ENCODE results near the gene PPARD.

Gene PPARD

GRCh38 chr6:35454391-35455110 is 112.2 kb downstream of the PPARD start:
- no peak overlapping the region for H3K4me3 ChIP-seq (ENCODE audit: low read depth, low read length)
- H3K27me3 ChIP-seq (ENCODE audit: control insufficient read depth, insufficient read depth, low read length), result peaks cover 6% of the 10 kb centered on the region
- peaks cover 20% of the 10 kb centered on the region for H3K36me3 ChIP-seq (ENCODE audit: control insufficient read depth, insufficient read depth, low read length)
- no peak overlapping the region for H3K9ac ChIP-seq (ENCODE audit: low read depth, low read length)
- H3K4me1 ChIP-seq (ENCODE audit: control insufficient read depth, insufficient read depth, low read length), result peaks cover 11% of the 10 kb centered on the region
- no peaks in the 10 kb centered on the region for H3K9me3 ChIP-seq (ENCODE audit: control insufficient read depth, insufficient read depth, low read length)

- H3K4me3 ChIP-seq (ENCODE audit: low read depth, low read length), result no peak overlapping the region
- peaks cover 2% of the 10 kb centered on the region for H3K27me3 ChIP-seq (ENCODE audit: control insufficient read depth, insufficient read depth, low read length)
- no peaks in the 10 kb centered on the region for H3K9me3 ChIP-seq (ENCODE audit: control insufficient read depth, insufficient read depth, low read length)
- H3K9ac ChIP-seq (ENCODE audit: low read depth, low read length), result no peak overlapping the region
- H3K4me1 ChIP-seq (ENCODE audit: control insufficient read depth, insufficient read depth, low read length), result peaks cover 6% of the 10 kb centered on the region
- H3K36me3 ChIP-seq (ENCODE audit: control insufficient read depth, insufficient read depth, low read length), result peaks cover 28% of the 10 kb centered on the region
Measured at GRCh38 chr6:35457907-35458306, 115.5 kb downstream of the PPARD start.

GRCh38 chr6:35461270-35461669 is 118.9 kb downstream of the PPARD start:
- Histone ChIP-seq H3K4me1 (ENCODE audit: control insufficient read depth, insufficient read depth, low read length) (no peaks in the 10 kb centered on the region), H3K4me3 (ENCODE audit: low read depth, low read length) (no peak overlapping the region), H3K9me3 (ENCODE audit: control insufficient read depth, insufficient read depth, low read length) (no peaks in the 10 kb centered on the region), H3K27me3 (ENCODE audit: control insufficient read depth, insufficient read depth, low read length) (no peaks in the 10 kb centered on the region), H3K36me3 (ENCODE audit: control insufficient read depth, insufficient read depth, low read length) (peaks cover 22% of the 10 kb centered on the region), H3K9ac (ENCODE audit: low read depth, low read length) (no peak overlapping the region)

GRCh38 chr6:35463292-35463691 is 120.9 kb downstream of the PPARD start:
- H3K36me3 ChIP-seq (ENCODE audit: control insufficient read depth, insufficient read depth, low read length), result peaks cover 20% of the 10 kb centered on the region
- no peaks in the 10 kb centered on the region for H3K9me3 ChIP-seq (ENCODE audit: control insufficient read depth, insufficient read depth, low read length)
- H3K4me3 ChIP-seq (ENCODE audit: low read depth, low read length), result no peak overlapping the region
- peaks cover 4% of the 10 kb centered on the region for H3K27me3 ChIP-seq (ENCODE audit: control insufficient read depth, insufficient read depth, low read length)
- H3K9ac ChIP-seq (ENCODE audit: low read depth, low read length), result no peak overlapping the region
- H3K4me1 ChIP-seq (ENCODE audit: control insufficient read depth, insufficient read depth, low read length), result peaks cover 3% of the 10 kb centered on the region

- Histone ChIP-seq H3K9ac (ENCODE audit: low read depth, low read length) (no peak overlapping the region), H3K4me1 (ENCODE audit: control insufficient read depth, insufficient read depth, low read length) (peaks cover 10% of the 10 kb centered on the region), H3K4me3 (ENCODE audit: low read depth, low read length) (no peak overlapping the region), H3K36me3 (ENCODE audit: control insufficient read depth, insufficient read depth, low read length) (peaks cover 26% of the 10 kb centered on the region), H3K27me3 (ENCODE audit: control insufficient read depth, insufficient read depth, low read length) (peaks cover 4% of the 10 kb centered on the region), H3K9me3 (ENCODE audit: control insufficient read depth, insufficient read depth, low read length) (no peaks in the 10 kb centered on the region)
Measured at GRCh38 chr6:35465646-35466045, 123.3 kb downstream of the PPARD start.

GRCh38 chr6:35468181-35468979 is 126.0 kb downstream of the PPARD start, which contains the start of gene RPL10A:
Gene RPL10A, plus strand, starts transcription at chr6:35468401. Its CDS starts 34 bp downstream, at chr6:35468435.
- Histone ChIP-seq H3K4me1 (ENCODE audit: control insufficient read depth, insufficient read depth, low read length) (peaks cover 18% of the 10 kb centered on the region), H3K9me3 (ENCODE audit: control insufficient read depth, insufficient read depth, low read length) (no peaks in the 10 kb centered on the region), H3K36me3 (ENCODE audit: control insufficient read depth, insufficient read depth, low read length) (peaks cover 47% of the 10 kb centered on the region), H3K4me3 (ENCODE audit: low read depth, low read length) (peak within 1 kb of the TSS; percentile 97), H3K9ac (ENCODE audit: low read depth, low read length) (peak within 1 kb of the TSS; percentile 99), H3K27me3 (ENCODE audit: control insufficient read depth, insufficient read depth, low read length) (peaks cover 4% of the 10 kb centered on the region)

GRCh38 chr6:35468980-35469750 is 126.8 kb downstream of the PPARD start:
- Histone ChIP-seq H3K4me1 (ENCODE audit: control insufficient read depth, insufficient read depth, low read length) (peaks cover 18% of the 10 kb centered on the region), H3K27me3 (ENCODE audit: control insufficient read depth, insufficient read depth, low read length) (peaks cover 4% of the 10 kb centered on the region), H3K4me3 (ENCODE audit: low read depth, low read length) (peak overlapping the region; percentile 97), H3K36me3 (ENCODE audit: control insufficient read depth, insufficient read depth, low read length) (peaks cover 47% of the 10 kb centered on the region), H3K9ac (ENCODE audit: low read depth, low read length) (peak overlapping the region; percentile 99), H3K9me3 (ENCODE audit: control insufficient read depth, insufficient read depth, low read length) (no peaks in the 10 kb centered on the region)

GRCh38 chr6:35469751-35470662 is 127.6 kb downstream of the PPARD start:
- H3K4me3 ChIP-seq (ENCODE audit: low read depth, low read length), result peak overlapping the region; percentile 97
- H3K9ac ChIP-seq (ENCODE audit: low read depth, low read length), result peak overlapping the region; percentile 99
- peaks cover 4% of the 10 kb centered on the region for H3K27me3 ChIP-seq (ENCODE audit: control insufficient read depth, insufficient read depth, low read length)
- H3K9me3 ChIP-seq (ENCODE audit: control insufficient read depth, insufficient read depth, low read length), result no peaks in the 10 kb centered on the region
- H3K36me3 ChIP-seq (ENCODE audit: control insufficient read depth, insufficient read depth, low read length), result peaks cover 53% of the 10 kb centered on the region
- H3K4me1 ChIP-seq (ENCODE audit: control insufficient read depth, insufficient read depth, low read length), result peaks cover 18% of the 10 kb centered on the region

GRCh38 chr6:35470663-35471120 is 128.3 kb downstream of the PPARD start:
- H3K9me3 ChIP-seq (ENCODE audit: control insufficient read depth, insufficient read depth, low read length), result no peaks in the 10 kb centered on the region
- no peak overlapping the region for H3K9ac ChIP-seq (ENCODE audit: low read depth, low read length)
- H3K4me1 ChIP-seq (ENCODE audit: control insufficient read depth, insufficient read depth, low read length), result peaks cover 18% of the 10 kb centered on the region
- H3K27me3 ChIP-seq (ENCODE audit: control insufficient read depth, insufficient read depth, low read length), result peaks cover 4% of the 10 kb centered on the region
- peaks cover 59% of the 10 kb centered on the region for H3K36me3 ChIP-seq (ENCODE audit: control insufficient read depth, insufficient read depth, low read length)
- peak overlapping the region; percentile 97 for H3K4me3 ChIP-seq (ENCODE audit: low read depth, low read length)

GRCh38 chr6:35471836-35472345 is 129.5 kb downstream of the PPARD start:
- Histone ChIP-seq H3K4me3 (ENCODE audit: low read depth, low read length) (no peak overlapping the region), H3K4me1 (ENCODE audit: control insufficient read depth, insufficient read depth, low read length) (peaks cover 18% of the 10 kb centered on the region), H3K9me3 (ENCODE audit: control insufficient read depth, insufficient read depth, low read length) (no peaks in the 10 kb centered on the region), H3K27me3 (ENCODE audit: control insufficient read depth, insufficient read depth, low read length) (peaks cover 4% of the 10 kb centered on the region), H3K36me3 (ENCODE audit: control insufficient read depth, insufficient read depth, low read length) (peaks cover 55% of the 10 kb centered on the region), H3K9ac (ENCODE audit: low read depth, low read length) (no peak overlapping the region)

Measured in iPS-15b (cell line).